ENCODE data around the gene PTPRR.

PTPRR gene

GRCh38 chr12:70762000-70762399, 158.5 kb downstream of the PTPRR start:
- Histone ChIP-seq H3K9me3 (ENCODE audit: insufficient read depth, low read length) (no peaks in the 10 kb centered on the region), H3K27ac (ENCODE audit: low read depth, low read length) (no peak overlapping the region), H3K9ac (ENCODE audit: low read length) (no peak overlapping the region), H4K20me1 (ENCODE audit: low read depth, low read length) (no peaks in the 10 kb centered on the region), H3K9me2 (replicated peaks; ENCODE audit: insufficient read depth, low read length) (no peaks in the 10 kb centered on the region), H3K27me3 (ENCODE audit: low read length) (no peaks in the 10 kb centered on the region), H3K36me3 (ENCODE audit: low read length) (no peaks in the 10 kb centered on the region), H3F3A (ENCODE audit: insufficient read depth) (no peaks in the 10 kb centered on the region), H3K79me2 (ENCODE audit: insufficient read depth, low read length) (no peaks in the 10 kb centered on the region), H3K4me2 (ENCODE audit: low read depth, low read length, poor library complexity, severe bottlenecking) (no peak overlapping the region), H2AFZ (ENCODE audit: low read depth, low read length, severe bottlenecking) (no peak overlapping the region), H3K4me3 (ENCODE audit: insufficient read depth, low read length, poor library complexity, severe bottlenecking) (no peak overlapping the region)
- no peak for TF ChIP-seq EZH2phosphoT487 (conservative IDR thresholded peaks at IDR 0.05; ENCODE audit: low read length)
- TF ChIP-seq CTCF (IDR thresholded peaks at IDR 0.05; ENCODE audit: insufficient read depth, low read length, poor library complexity, severe bottlenecking): no peak

GRCh38 chr12:70759161-70759918, 161.2 kb downstream of the PTPRR start:
- Histone ChIP-seq H3F3A (ENCODE audit: insufficient read depth) (no peaks in the 10 kb centered on the region), H3K9ac (ENCODE audit: low read length) (no peak overlapping the region), H2AFZ (ENCODE audit: low read depth, low read length, severe bottlenecking) (no peak overlapping the region), H3K9me3 (ENCODE audit: insufficient read depth, low read length) (no peaks in the 10 kb centered on the region), H3K36me3 (ENCODE audit: low read length) (no peaks in the 10 kb centered on the region), H3K79me2 (ENCODE audit: insufficient read depth, low read length) (no peaks in the 10 kb centered on the region), H3K4me3 (ENCODE audit: insufficient read depth, low read length, poor library complexity, severe bottlenecking) (no peak overlapping the region), H3K27me3 (ENCODE audit: low read length) (no peaks in the 10 kb centered on the region), H3K27ac (ENCODE audit: low read depth, low read length) (no peak overlapping the region), H3K4me2 (ENCODE audit: low read depth, low read length, poor library complexity, severe bottlenecking) (no peak overlapping the region), H3K9me2 (replicated peaks; ENCODE audit: insufficient read depth, low read length) (no peaks in the 10 kb centered on the region), H4K20me1 (ENCODE audit: low read depth, low read length) (no peaks in the 10 kb centered on the region)
- TF ChIP-seq EZH2phosphoT487 (conservative IDR thresholded peaks at IDR 0.05; ENCODE audit: low read length) (no peak), CTCF (IDR thresholded peaks at IDR 0.05; ENCODE audit: insufficient read depth, low read length, poor library complexity, severe bottlenecking) (no peak)

GRCh38 chr12:70758494-70758845, 162.1 kb downstream of the PTPRR start:
- Histone ChIP-seq H3K9ac (ENCODE audit: low read length) (no peak overlapping the region), H3K4me3 (ENCODE audit: insufficient read depth, low read length, poor library complexity, severe bottlenecking) (no peak overlapping the region), H2AFZ (ENCODE audit: low read depth, low read length, severe bottlenecking) (no peak overlapping the region), H3K27ac (ENCODE audit: low read depth, low read length) (no peak overlapping the region), H3K79me2 (ENCODE audit: insufficient read depth, low read length) (no peaks in the 10 kb centered on the region), H3K36me3 (ENCODE audit: low read length) (no peaks in the 10 kb centered on the region), H4K20me1 (ENCODE audit: low read depth, low read length) (no peaks in the 10 kb centered on the region), H3K9me2 (replicated peaks; ENCODE audit: insufficient read depth, low read length) (no peaks in the 10 kb centered on the region), H3K27me3 (ENCODE audit: low read length) (no peaks in the 10 kb centered on the region), H3K9me3 (ENCODE audit: insufficient read depth, low read length) (no peaks in the 10 kb centered on the region), H3F3A (ENCODE audit: insufficient read depth) (no peaks in the 10 kb centered on the region), H3K4me2 (ENCODE audit: low read depth, low read length, poor library complexity, severe bottlenecking) (no peak overlapping the region)
- TF ChIP-seq EZH2phosphoT487 (conservative IDR thresholded peaks at IDR 0.05; ENCODE audit: low read length) (no peak), CTCF (IDR thresholded peaks at IDR 0.05; ENCODE audit: insufficient read depth, low read length, poor library complexity, severe bottlenecking) (no peak)

Data from SU-DHL-6 (cell line).